Stimulated activated CD4-positive, alpha-beta T cell treated with anti-CD3 and anti-CD28 coated beads, TNF-alpha, amount 100 ng/mL, for 24 hours (primary cell): ENCODE data around the gene PRKCE.

Experiments used
- DNase-seq, 3 experiments: peaks; one replicate each; pipeline ENCODE4 v3.0.0-alpha.2; 2020; ENCODE audit warnings: low read depth in 3 of 3

The PRKCE gene

GRCh38 chr2:45651415-45652089 is at the start of gene PRKCE:
PRKCE (plus strand) TSS chr2:45651675.
- DNase-seq: peak in 1 of 3 experiments; percentile 51

GRCh38 chr2:45602624-45603023 is 48.9 kb upstream of the PRKCE start:
- DNase-seq: no peak

GRCh38 chr2:45605116-45605515 is 46.4 kb upstream of the PRKCE start:
- DNase-seq: no peak

GRCh38 chr2:45606796-45607195 is 44.7 kb upstream of the PRKCE start:
- no peak for DNase-seq

- DNase-seq: no peak
These were observed 43.8 kb upstream of the PRKCE start for GRCh38 chr2:45607701-45608100.

- peak; percentile 3 to 37 (median 6) for DNase-seq
These were observed 41.0 kb upstream of the PRKCE start for GRCh38 chr2:45610281-45611019.

- peak; percentile 86 to 95 (median 87) for DNase-seq
These were observed 40.2 kb upstream of the PRKCE start, which contains the start of gene SRBD1 for GRCh38 chr2:45611020-45611859. SRBD1 (minus strand) TSS chr2:45611267; CDS start chr2:45605441, 5,826 bp downstream.

- no peak for DNase-seq
These were observed 39.2 kb upstream of the PRKCE start for GRCh38 chr2:45612285-45612684.

GRCh38 chr2:45612731-45613130 is 38.7 kb upstream of the PRKCE start:
- DNase-seq: no peak

- DNase-seq: no peak
These were observed 37.1 kb upstream of the PRKCE start for GRCh38 chr2:45614330-45614729.

GRCh38 chr2:45614871-45615415 is 36.5 kb upstream of the PRKCE start:
- DNase-seq: no peak

- DNase-seq: no peak
These were observed 34.6 kb upstream of the PRKCE start for GRCh38 chr2:45616658-45617411.

GRCh38 chr2:45617496-45617895 is 34.0 kb upstream of the PRKCE start:
- DNase-seq: no peak

GRCh38 chr2:45622336-45623075 is 29.0 kb upstream of the PRKCE start:
- no peak for DNase-seq

GRCh38 chr2:45623098-45623497 is 28.4 kb upstream of the PRKCE start:
- no peak for DNase-seq

- DNase-seq: no peak
These were observed 25.7 kb upstream of the PRKCE start for GRCh38 chr2:45625824-45626223.

GRCh38 chr2:45626387-45627221 is 24.9 kb upstream of the PRKCE start:
- no peak for DNase-seq

- no peak for DNase-seq
These were observed 23.6 kb upstream of the PRKCE start for GRCh38 chr2:45627911-45628310.

- no peak for DNase-seq
These were observed 21.5 kb upstream of the PRKCE start for GRCh38 chr2:45629971-45630370.

- no peak for DNase-seq
These were observed 20.2 kb upstream of the PRKCE start for GRCh38 chr2:45631319-45631718.
